B cell (primary cell): ENCODE data around the gene CASP5. TPM values are rescaled to one million over a fixed set of nuclear protein-coding genes. Genes with fewer than 3 reads are reported as not detected.
"Not testable (repeated sequence)": the region's sequence is repeated elsewhere in the genome, so short reads cannot be mapped to it uniquely, and the experiment has no call there.

Source experiments
- ATAC-seq: fragments of 200-7000 bp; cut with Tn5 transposase; one replicate; pipeline ENCODE4 v1.10.0; 2021; ENCODE audit warnings: low read depth, mild to moderate bottlenecking, moderate number of reproducible peaks, moderate library complexity
- CTCF ChIA-PET: fragments of 350-600 bp; sonication (Branson Sonifier 250); formaldehyde crosslinking; loops from one replicate; lab custom pipeline; 2021; ENCODE audit warnings: antibody characterized with exemption, inconsistent platforms; lab: Charles Lee
- POLR2A ChIA-PET: fragments of 350-600 bp; sonication (Branson Sonifier 250); formaldehyde crosslinking; loops from one replicate; lab custom pipeline; 2021; ENCODE audit warnings: antibody characterized with exemption; lab: Charles Lee
- DNase-seq: peaks from one replicate; pipeline ENCODE4 v3.0.0; 2013
- H2AFZ ChIP-seq: 2 replicates; pipeline ENCODE4 v1.6.1; 2012; ENCODE audit warnings: mild to moderate bottlenecking, low read depth, low read length; ENCODE audit not compliant: insufficient read depth, poor library complexity, severe bottlenecking
- H3K27ac ChIP-seq, 2 donors: 1 replicate in 1 of 2; 2 replicates in 1 of 2; pipeline ENCODE4 v1.5.1; 2012 to 2013; ENCODE audit warnings: low read length in 2 of 2, mild to moderate bottlenecking in 2 of 2, moderate library complexity in 1 of 2
- H3K27me3 ChIP-seq, 4 experiments: fragments of 200-600 bp in 1 of 4; sonication (generic) in 1 of 4; replicated peaks in 1 of 4; 1 replicate in 2 of 4; 2 replicates in 2 of 4; pipeline versions ENCODE4 v1.6.1 to v1.7.0; 2013 to 2016; ENCODE audit warnings: low read length in 3 of 4, mild to moderate bottlenecking in 2 of 4, mixed read lengths in 1 of 4, moderate library complexity in 1 of 4; ENCODE audit not compliant: insufficient read depth in 4 of 4, control insufficient read depth in 3 of 4; ENCODE audit errors: control extremely low read depth in 1 of 4
- H3K36me3 ChIP-seq, 2 experiments: replicated peaks in 1 of 2; 1 replicate in 1 of 2; 2 replicates in 1 of 2; pipeline versions ENCODE4 v1.6.1 to v1.7.1; 2013; ENCODE audit warnings: low read length in 1 of 2; ENCODE audit not compliant: insufficient read depth in 2 of 2, control insufficient read depth in 1 of 2; ENCODE audit errors: control extremely low read depth in 1 of 2, extremely low read depth in 1 of 2
- H3K4me1 ChIP-seq, 2 donors: fragments of 200-600 bp in 1 of 2; sonication (generic) in 1 of 2; 1 replicate in 1 of 2; 2 replicates in 1 of 2; pipeline versions ENCODE4 v1.5.1 to v1.6.1; 2013 to 2017; ENCODE audit warnings: low read length in 2 of 2; ENCODE audit not compliant: control insufficient read depth in 2 of 2, insufficient read depth in 2 of 2
- H3K4me2 ChIP-seq: replicated peaks from 2 replicates; pipeline ENCODE3; 2012; ENCODE audit warnings: mild to moderate bottlenecking, low read depth, low read length; ENCODE audit not compliant: poor library complexity, severe bottlenecking
- H3K4me3 ChIP-seq, 5 experiments: fragments of 200-600 bp in 1 of 5; sonication (generic) in 1 of 5; 1 replicate in 3 of 5; 2 replicates in 2 of 5; pipeline versions ENCODE4 v1.5.1 to v1.7.0; 2011 to 2016; ENCODE audit warnings: low read length in 4 of 5, mild to moderate bottlenecking in 4 of 5, low read depth in 2 of 5, control low read depth in 1 of 5, moderate library complexity in 1 of 5; ENCODE audit not compliant: insufficient read depth in 1 of 5; ENCODE audit errors: control extremely low read depth in 1 of 5, extremely low read depth in 1 of 5
- H3K79me2 ChIP-seq: fragments of 200-600 bp; sonication (generic); one replicate; pipeline ENCODE4 v1.6.0; 2016; ENCODE audit warnings: low read length; ENCODE audit not compliant: control insufficient read depth, insufficient read depth
- H3K9ac ChIP-seq: fragments of 200-600 bp; sonication (generic); 2 replicates; pipeline ENCODE4 v1.6.1; 2017; ENCODE audit warnings: mild to moderate bottlenecking, low read length, moderate library complexity
- H3K9me3 ChIP-seq, 3 donors: one replicate each; pipeline versions ENCODE4 v1.6.1 to v1.7.1; 2013; ENCODE audit warnings: low read length in 2 of 3; ENCODE audit not compliant: control insufficient read depth in 2 of 3, insufficient read depth in 1 of 3; ENCODE audit errors: control extremely low read depth in 1 of 3
- H4K20me1 ChIP-seq: 2 replicates; pipeline ENCODE4 v1.6.0; 2012; ENCODE audit warnings: mild to moderate bottlenecking, low read length; ENCODE audit not compliant: insufficient read depth, control insufficient read depth, poor library complexity, severe bottlenecking
- H3K27ac Mint-ChIP-seq: one replicate; pipeline ENCODE4 v1.8.0; 2021; ENCODE audit warnings: mixed read lengths
- H3K27me3 Mint-ChIP-seq: one replicate; pipeline ENCODE4 v1.8.0; 2021; ENCODE audit warnings: mixed read lengths
- H3K4me1 Mint-ChIP-seq: one replicate; pipeline ENCODE4 v1.8.0; 2021; ENCODE audit warnings: mixed read lengths
- H3K4me3 Mint-ChIP-seq: one replicate; pipeline ENCODE4 v1.8.0; 2021; ENCODE audit warnings: mixed read lengths
- H3K9me3 Mint-ChIP-seq: one replicate; pipeline ENCODE4 v1.8.0; 2022; ENCODE audit warnings: mixed read lengths; ENCODE audit not compliant: insufficient read depth
- EZH2 ChIP-seq: IDR thresholded peaks from 2 replicates; pipeline ENCODE4 v1.6.1; 2012; ENCODE audit warnings: borderline replicate concordance, low read depth, mild to moderate bottlenecking, moderate library complexity, low read length; ENCODE audit not compliant: insufficient read depth, poor library complexity, severe bottlenecking
- WGBS: methylation state at CpG from one replicate; pipeline ENCODE4 v1.1.5; 2013; ENCODE audit warnings: missing lambda C conversion rate; ENCODE audit not compliant: insufficient coverage; 5-methylcytosine and 5-hydroxymethylcytosine counted together
- intact Hi-C: fragments of 100-400 bp; cut with micrococcal nuclease; formaldehyde crosslinking; loops from one replicate; pipeline ENCODE4 v1.10.0; 2022
- polyA plus RNA-seq: library from polyadenylated mRNA; depleted of rRNA; stranded (reverse); fragments of >200 nt; gene quantifications from 2 replicates; pipeline ENCODE4 v1.2.3, GENCODE V29; 2012
- total RNA-seq, 2 donors: library from RNA; stranded (reverse); fragments of 120-200 nt in 1 of 2; gene quantifications; 1 replicate in 1 of 2; 2 replicates in 1 of 2; pipeline versions ENCODE4 v1.2.3 to v1.2.4, GENCODE V29; 2013 to 2022
- TF ChIP-seq, protein P1 (sequence below): fragments of 200-600 bp; IDR thresholded peaks from one replicate; pipeline ENCODE4 v1.8.0; 2022; ENCODE audit warnings: antibody characterized with exemption, mild to moderate bottlenecking

CASP5 gene
- total and polyA plus RNA-seq, 2 donors (not counting 1 experiment from before 2014, with no cell fraction given), result 0.09 TPM; not detected in 1

GRCh38 chr11:105034388-105034787 lies 11.4 kb upstream of the CASP5 start:
- ATAC-seq, H3K27me3 Mint-ChIP-seq, POLR2A ChIA-PET, DNase-seq, H3K9me3 ChIP-seq, H3K27me3 ChIP-seq, H4K20me1 ChIP-seq, CTCF ChIA-PET, H3K9me3 Mint-ChIP-seq: not testable (repeated sequence)
- Histone ChIP-seq H3K4me1 (peaks cover 25 to 28% of the 10 kb centered on the region in 2 donors), H2AFZ (peak overlapping the region; percentile 89), H3K4me3 (peak overlapping the region; percentile 39 to 79 (median 70)), H3K9ac (peak overlapping the region; percentile 77), H3K4me2 (peak overlapping the region; percentile 71), H3K79me2 (peaks cover 28% of the 10 kb centered on the region), H3K27ac (peak overlapping the region; percentile 55 to 74), H3K36me3 (peaks cover 10 to 21% of the 10 kb centered on the region in 2 experiments)
- 38% methylated on average over 1 of the region's 2 CpGs for WGBS
- Mint-ChIP-seq H3K27ac (peak overlapping the region; percentile 87), H3K4me1 (peaks cover 38% of the 10 kb centered on the region), H3K4me3 (peak overlapping the region; percentile 87)
- intact Hi-C loops, result loop anchor here (10.0 kb wide), 1 partner anchor 330 kb away; no protein-coding TSS in a partner anchor

GRCh38 chr11:105033781-105034180 lies 10.8 kb upstream of the CASP5 start:
- Mint-ChIP-seq H3K27me3 (no peaks in the 10 kb centered on the region), H3K4me3 (peak overlapping the region; percentile 87), H3K9me3 (peaks cover 3% of the 10 kb centered on the region), H3K27ac (peak overlapping the region; percentile 87), H3K4me1 (peaks cover 38% of the 10 kb centered on the region)
- Histone ChIP-seq H3K27me3 (no peaks in the 10 kb centered on the region), H3K27ac (peak overlapping the region in 1 of 2 donors; percentile 74), H3K9me3 (peaks cover 0 to 7% (median 2%) of the 10 kb centered on the region in 3 donors), H3K9ac (peak overlapping the region; percentile 77), H4K20me1 (no peaks in the 10 kb centered on the region), H3K36me3 (peaks cover 13 to 26% of the 10 kb centered on the region in 2 experiments), H2AFZ (peak overlapping the region; percentile 89), H3K4me1 (peaks cover 25 to 28% of the 10 kb centered on the region in 2 donors), H3K79me2 (peaks cover 28% of the 10 kb centered on the region), H3K4me2 (peak overlapping the region; percentile 52), H3K4me3 (peak overlapping the region; percentile 39 to 79 (median 70))
- CTCF ChIA-PET, result no interaction called here
- DNase-seq (no peak), ATAC-seq (no peak)
- intact Hi-C loops, result loop anchor here (10.0 kb wide), 1 partner anchor 329 kb away; no protein-coding TSS in a partner anchor
- 100% methylated on average over 1 of the region's 1 CpG for WGBS
- POLR2A ChIA-PET, result interaction anchor here (0.7 kb wide), 1 partner anchor 11 kb away, joined by 3 read pairs; the partner anchor contains the start of gene CASP5
- no peak for TF ChIP-seq EZH2
- TF ChIP-seq, protein P1, sequence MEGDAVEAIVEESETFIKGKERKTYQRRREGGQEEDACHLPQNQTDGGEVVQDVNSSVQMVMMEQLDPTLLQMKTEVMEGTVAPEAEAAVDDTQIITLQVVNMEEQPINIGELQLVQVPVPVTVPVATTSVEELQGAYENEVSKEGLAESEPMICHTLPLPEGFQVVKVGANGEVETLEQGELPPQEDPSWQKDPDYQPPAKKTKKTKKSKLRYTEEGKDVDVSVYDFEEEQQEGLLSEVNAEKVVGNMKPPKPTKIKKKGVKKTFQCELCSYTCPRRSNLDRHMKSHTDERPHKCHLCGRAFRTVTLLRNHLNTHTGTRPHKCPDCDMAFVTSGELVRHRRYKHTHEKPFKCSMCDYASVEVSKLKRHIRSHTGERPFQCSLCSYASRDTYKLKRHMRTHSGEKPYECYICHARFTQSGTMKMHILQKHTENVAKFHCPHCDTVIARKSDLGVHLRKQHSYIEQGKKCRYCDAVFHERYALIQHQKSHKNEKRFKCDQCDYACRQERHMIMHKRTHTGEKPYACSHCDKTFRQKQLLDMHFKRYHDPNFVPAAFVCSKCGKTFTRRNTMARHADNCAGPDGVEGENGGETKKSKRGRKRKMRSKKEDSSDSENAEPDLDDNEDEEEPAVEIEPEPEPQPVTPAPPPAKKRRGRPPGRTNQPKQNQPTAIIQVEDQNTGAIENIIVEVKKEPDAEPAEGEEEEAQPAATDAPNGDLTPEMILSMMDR, result no peak
